HepG2 (cell line): ENCODE measurements around the gene ATL2. TPM values are rescaled to one million over a fixed set of nuclear protein-coding genes. Genes with fewer than 3 reads are reported as not detected.

ENCODE experiments used
- ATF7 ChIP-seq, 2 experiments: fragments of 450-650 bp in 1 of 2; sonication (generic) in 1 of 2; formaldehyde crosslinking in 1 of 2; IDR thresholded peaks; 2 replicates each; pipeline versions ENCODE4 v1.4.0 to v1.6.1; 2016 to 2020; ENCODE audit warnings: antibody characterized with exemption in 1 of 2, mild to moderate bottlenecking in 1 of 2, missing genetic modification reagents in 1 of 2
- CREB1 ChIP-seq, 2 experiments: fragments of 450-650 bp in 1 of 2; IDR thresholded peaks; 2 replicates each; pipeline ENCODE4 v1.6.1; 2016 to 2017; ENCODE audit warnings: control low read depth in 1 of 2, mild to moderate bottlenecking in 1 of 2, missing compliant biosample characterization in 1 of 2, missing genetic modification characterization in 1 of 2
- FOXP1 ChIP-seq, 2 experiments: fragments of 450-650 bp in 1 of 2; IDR thresholded peaks; 2 replicates each; pipeline ENCODE4 v1.6.1; 2017 to 2018; ENCODE audit warnings: antibody characterized with exemption in 1 of 2
- GATAD2A ChIP-seq: IDR thresholded peaks from 2 replicates; pipeline ENCODE4 v1.6.1; 2016
- HDAC6 ChIP-seq: fragments of 200-600 bp; sonication (generic); IDR thresholded peaks from 2 replicates; pipeline ENCODE4 v1.7.0; 2017; ENCODE audit warnings: mild to moderate bottlenecking, antibody characterized with exemption, low read length, low read depth
- HOXA3 ChIP-seq: sonication (generic); formaldehyde crosslinking; IDR thresholded peaks from 2 replicates; pipeline ENCODE4 v1.5.0; 2020; ENCODE audit warnings: missing genetic modification reagents
- MAFF ChIP-seq: IDR thresholded peaks from 2 replicates; pipeline ENCODE4 v1.6.1; 2011; ENCODE audit warnings: low read depth, low read length, improper control_type of control experiment
- MED13 ChIP-seq: sonication (generic); formaldehyde crosslinking; IDR thresholded peaks from 2 replicates; pipeline ENCODE4 v1.5.0; 2020; ENCODE audit warnings: missing genetic modification reagents
- MEIS2 ChIP-seq: sonication (generic); formaldehyde crosslinking; IDR thresholded peaks from 2 replicates; pipeline ENCODE4 v1.9.0; 2021; ENCODE audit warnings: mild to moderate bottlenecking, missing genetic modification reagents
- NR1H2 ChIP-seq: sonication (generic); formaldehyde crosslinking; IDR thresholded peaks from 2 replicates; pipeline ENCODE4 v1.8.1; 2022; ENCODE audit warnings: low read depth, missing genetic modification reagents, borderline replicate concordance
- NRL ChIP-seq: sonication (generic); formaldehyde crosslinking; IDR thresholded peaks from 2 replicates; pipeline ENCODE4 v1.5.0; 2020; ENCODE audit warnings: missing genetic modification reagents, mild to moderate bottlenecking, moderate library complexity, borderline replicate concordance
- SMAD3 ChIP-seq: sonication (generic); formaldehyde crosslinking; IDR thresholded peaks from 2 replicates; pipeline ENCODE4 v1.4.0; 2020; ENCODE audit warnings: missing genetic modification reagents
- YEATS4 ChIP-seq: sonication (generic); formaldehyde crosslinking; IDR thresholded peaks from 2 replicates; pipeline ENCODE4 v1.4.0; 2020; ENCODE audit warnings: missing genetic modification reagents, borderline replicate concordance
- ZSCAN12 ChIP-seq: sonication (generic); formaldehyde crosslinking; IDR thresholded peaks from 2 replicates; pipeline ENCODE4 v1.9.0; 2021; ENCODE audit warnings: mild to moderate bottlenecking, missing genetic modification reagents
- polyA plus RNA-seq, 8 experiments: library from polyadenylated mRNA; depleted of rRNA in 3 of 8; stranded (reverse) in 7 of 8; unstranded in 1 of 8; fragments of >200 nt; fragmentation: Illumina TruSeq in 4 of 8; extraction: Trizol in 4 of 8; gene quantifications; 2 replicates each; pipeline versions ENCODE4 v1.2.1 to v1.2.3, GENCODE V29; 2011 to 2016; ENCODE audit warnings: low read depth in 4 of 8, missing spikeins in 1 of 8, mixed read lengths in 1 of 8; ENCODE audit not compliant: insufficient read depth in 1 of 8
- total RNA-seq, 5 experiments: library from RNA; depleted of rRNA; stranded (reverse); fragments of >200 nt; fragmentation: Illumina TruSeq; extraction: Trizol; gene quantifications; 2 replicates each; pipeline ENCODE4 v1.2.3, GENCODE V29; 2016; ENCODE audit warnings: low read depth in 1 of 5
- TF ChIP-seq, protein P1 (sequence below): IDR thresholded peaks from 2 replicates; pipeline ENCODE4 v1.6.1; 2016; ENCODE audit warnings: missing compliant biosample characterization, missing genetic modification reagents, borderline replicate concordance
- TF ChIP-seq, protein P2 (sequence below): sonication (generic); formaldehyde crosslinking; IDR thresholded peaks from 2 replicates; pipeline ENCODE4 v1.4.0; 2020; ENCODE audit warnings: missing genetic modification reagents
- TF ChIP-seq, protein P3 (sequence below): sonication (generic); formaldehyde crosslinking; IDR thresholded peaks from 2 replicates; pipeline ENCODE4 v1.5.1; 2020; ENCODE audit warnings: mild to moderate bottlenecking, missing genetic modification reagents, borderline replicate concordance
- TF ChIP-seq, protein P4 (sequence below): sonication (generic); formaldehyde crosslinking; conservative IDR thresholded peaks from 2 replicates; pipeline ENCODE4 v1.8.0; 2022; ENCODE audit warnings: missing genetic modification reagents
- TF ChIP-seq, protein P5 (sequence below): sonication (generic); formaldehyde crosslinking; IDR thresholded peaks from 2 replicates; pipeline ENCODE4 v1.4.0; 2020; ENCODE audit warnings: missing genetic modification reagents

Gene ATL2
- total and polyA plus RNA-seq, 2 of the 13 experiments (the other 11 are each of a cell fraction or from before 2014, with no cell fraction given): 56.5 to 119 TPM

DNA sequence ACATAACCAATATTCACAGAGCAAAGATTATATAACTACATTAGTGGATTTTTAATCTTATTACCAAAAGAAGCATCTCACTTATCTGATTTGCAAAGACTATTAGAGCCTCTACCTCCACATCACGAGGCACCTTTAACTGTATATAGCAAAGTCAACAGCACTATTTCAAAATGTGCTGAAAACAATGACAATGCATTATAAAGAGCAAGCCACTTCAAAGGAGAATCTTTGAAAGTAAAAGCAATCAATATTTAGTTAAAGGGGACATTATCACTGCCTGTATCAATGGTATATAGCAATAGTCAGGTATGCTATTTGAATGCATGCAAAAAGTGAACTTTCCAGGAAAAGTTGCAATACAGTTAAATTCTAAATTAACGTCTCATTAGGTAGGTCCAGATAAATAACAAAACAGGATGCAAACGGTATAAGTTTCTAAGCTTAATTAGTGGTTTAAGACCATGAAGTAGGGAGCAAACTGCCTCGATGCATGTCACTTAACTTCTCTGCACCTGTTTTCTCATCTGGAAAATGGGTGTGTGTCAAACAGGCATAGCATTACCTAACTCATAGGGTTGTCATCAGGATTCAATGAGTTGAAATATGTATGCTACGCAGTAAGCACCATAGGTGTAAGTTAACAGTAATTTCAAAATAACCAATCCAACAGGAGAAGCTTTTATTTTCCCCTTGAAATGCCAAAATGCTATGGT is 31.6 kb downstream of the ATL2 start (continued):
- TF ChIP-seq MED13 (CRISPR knock-in tag) (no peak), HOXA3 (CRISPR knock-in tag) (no peak), HDAC6 (no peak), FOXP1 (IDR thresholded peaks at IDR 0.05) (no peak), FOXP1 (CRISPR knock-in tag; IDR thresholded peaks at IDR 0.05) (peak; percentile 60; the same call in 1 of the 2 replicates), ZSCAN12 (no peak), YEATS4 (CRISPR knock-in tag) (no peak), NRL (CRISPR knock-in tag) (no peak), CREB1 (IDR thresholded peaks at IDR 0.05) (no peak), CREB1 (CRISPR knock-in tag; IDR thresholded peaks at IDR 0.05) (peak; percentile 51; the same call in 1 of the 2 replicates), SMAD3 (CRISPR knock-in tag) (no peak), GATAD2A (CRISPR knock-in tag) (0 out of 2 replicates have a peak, but pooled peaks have one; percentile 52), MEIS2 (CRISPR knock-in tag) (no peak), MAFF (peak; percentile 34; the same call in 1 of the 2 replicates), NR1H2 (CRISPR knock-in tag) (no peak), ATF7 (IDR thresholded peaks at IDR 0.05) (no peak), ATF7 (CRISPR knock-in tag; IDR thresholded peaks at IDR 0.05) (no peak)
- TF ChIP-seq, protein P1, sequence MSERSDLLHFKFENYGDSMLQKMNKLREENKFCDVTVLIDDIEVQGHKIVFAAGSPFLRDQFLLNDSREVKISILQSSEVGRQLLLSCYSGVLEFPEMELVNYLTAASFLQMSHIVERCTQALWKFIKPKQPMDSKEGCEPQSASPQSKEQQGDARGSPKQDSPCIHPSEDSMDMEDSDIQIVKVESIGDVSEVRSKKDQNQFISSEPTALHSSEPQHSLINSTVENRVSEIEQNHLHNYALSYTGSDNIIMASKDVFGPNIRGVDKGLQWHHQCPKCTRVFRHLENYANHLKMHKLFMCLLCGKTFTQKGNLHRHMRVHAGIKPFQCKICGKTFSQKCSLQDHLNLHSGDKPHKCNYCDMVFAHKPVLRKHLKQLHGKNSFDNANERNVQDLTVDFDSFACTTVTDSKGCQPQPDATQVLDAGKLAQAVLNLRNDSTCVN (CRISPR knock-in tag): no peak
- TF ChIP-seq, protein P2, sequence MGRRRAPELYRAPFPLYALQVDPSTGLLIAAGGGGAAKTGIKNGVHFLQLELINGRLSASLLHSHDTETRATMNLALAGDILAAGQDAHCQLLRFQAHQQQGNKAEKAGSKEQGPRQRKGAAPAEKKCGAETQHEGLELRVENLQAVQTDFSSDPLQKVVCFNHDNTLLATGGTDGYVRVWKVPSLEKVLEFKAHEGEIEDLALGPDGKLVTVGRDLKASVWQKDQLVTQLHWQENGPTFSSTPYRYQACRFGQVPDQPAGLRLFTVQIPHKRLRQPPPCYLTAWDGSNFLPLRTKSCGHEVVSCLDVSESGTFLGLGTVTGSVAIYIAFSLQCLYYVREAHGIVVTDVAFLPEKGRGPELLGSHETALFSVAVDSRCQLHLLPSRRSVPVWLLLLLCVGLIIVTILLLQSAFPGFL (CRISPR knock-in tag): no peak
- TF ChIP-seq, protein P3, sequence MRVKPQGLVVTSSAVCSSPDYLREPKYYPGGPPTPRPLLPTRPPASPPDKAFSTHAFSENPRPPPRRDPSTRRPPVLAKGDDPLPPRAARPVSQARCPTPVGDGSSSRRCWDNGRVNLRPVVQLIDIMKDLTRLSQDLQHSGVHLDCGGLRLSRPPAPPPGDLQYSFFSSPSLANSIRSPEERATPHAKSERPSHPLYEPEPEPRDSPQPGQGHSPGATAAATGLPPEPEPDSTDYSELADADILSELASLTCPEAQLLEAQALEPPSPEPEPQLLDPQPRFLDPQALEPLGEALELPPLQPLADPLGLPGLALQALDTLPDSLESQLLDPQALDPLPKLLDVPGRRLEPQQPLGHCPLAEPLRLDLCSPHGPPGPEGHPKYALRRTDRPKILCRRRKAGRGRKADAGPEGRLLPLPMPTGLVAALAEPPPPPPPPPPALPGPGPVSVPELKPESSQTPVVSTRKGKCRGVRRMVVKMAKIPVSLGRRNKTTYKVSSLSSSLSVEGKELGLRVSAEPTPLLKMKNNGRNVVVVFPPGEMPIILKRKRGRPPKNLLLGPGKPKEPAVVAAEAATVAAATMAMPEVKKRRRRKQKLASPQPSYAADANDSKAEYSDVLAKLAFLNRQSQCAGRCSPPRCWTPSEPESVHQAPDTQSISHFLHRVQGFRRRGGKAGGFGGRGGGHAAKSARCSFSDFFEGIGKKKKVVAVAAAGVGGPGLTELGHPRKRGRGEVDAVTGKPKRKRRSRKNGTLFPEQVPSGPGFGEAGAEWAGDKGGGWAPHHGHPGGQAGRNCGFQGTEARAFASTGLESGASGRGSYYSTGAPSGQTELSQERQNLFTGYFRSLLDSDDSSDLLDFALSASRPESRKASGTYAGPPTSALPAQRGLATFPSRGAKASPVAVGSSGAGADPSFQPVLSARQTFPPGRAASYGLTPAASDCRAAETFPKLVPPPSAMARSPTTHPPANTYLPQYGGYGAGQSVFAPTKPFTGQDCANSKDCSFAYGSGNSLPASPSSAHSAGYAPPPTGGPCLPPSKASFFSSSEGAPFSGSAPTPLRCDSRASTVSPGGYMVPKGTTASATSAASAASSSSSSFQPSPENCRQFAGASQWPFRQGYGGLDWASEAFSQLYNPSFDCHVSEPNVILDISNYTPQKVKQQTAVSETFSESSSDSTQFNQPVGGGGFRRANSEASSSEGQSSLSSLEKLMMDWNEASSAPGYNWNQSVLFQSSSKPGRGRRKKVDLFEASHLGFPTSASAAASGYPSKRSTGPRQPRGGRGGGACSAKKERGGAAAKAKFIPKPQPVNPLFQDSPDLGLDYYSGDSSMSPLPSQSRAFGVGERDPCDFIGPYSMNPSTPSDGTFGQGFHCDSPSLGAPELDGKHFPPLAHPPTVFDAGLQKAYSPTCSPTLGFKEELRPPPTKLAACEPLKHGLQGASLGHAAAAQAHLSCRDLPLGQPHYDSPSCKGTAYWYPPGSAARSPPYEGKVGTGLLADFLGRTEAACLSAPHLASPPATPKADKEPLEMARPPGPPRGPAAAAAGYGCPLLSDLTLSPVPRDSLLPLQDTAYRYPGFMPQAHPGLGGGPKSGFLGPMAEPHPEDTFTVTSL (CRISPR knock-in tag): no peak
- TF ChIP-seq, protein P4, sequence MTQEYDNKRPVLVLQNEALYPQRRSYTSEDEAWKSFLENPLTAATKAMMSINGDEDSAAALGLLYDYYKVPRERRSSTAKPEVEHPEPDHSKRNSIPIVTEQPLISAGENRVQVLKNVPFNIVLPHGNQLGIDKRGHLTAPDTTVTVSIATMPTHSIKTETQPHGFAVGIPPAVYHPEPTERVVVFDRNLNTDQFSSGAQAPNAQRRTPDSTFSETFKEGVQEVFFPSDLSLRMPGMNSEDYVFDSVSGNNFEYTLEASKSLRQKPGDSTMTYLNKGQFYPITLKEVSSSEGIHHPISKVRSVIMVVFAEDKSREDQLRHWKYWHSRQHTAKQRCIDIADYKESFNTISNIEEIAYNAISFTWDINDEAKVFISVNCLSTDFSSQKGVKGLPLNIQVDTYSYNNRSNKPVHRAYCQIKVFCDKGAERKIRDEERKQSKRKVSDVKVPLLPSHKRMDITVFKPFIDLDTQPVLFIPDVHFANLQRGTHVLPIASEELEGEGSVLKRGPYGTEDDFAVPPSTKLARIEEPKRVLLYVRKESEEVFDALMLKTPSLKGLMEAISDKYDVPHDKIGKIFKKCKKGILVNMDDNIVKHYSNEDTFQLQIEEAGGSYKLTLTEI (CRISPR knock-in tag): no peak
- TF ChIP-seq, protein P5, sequence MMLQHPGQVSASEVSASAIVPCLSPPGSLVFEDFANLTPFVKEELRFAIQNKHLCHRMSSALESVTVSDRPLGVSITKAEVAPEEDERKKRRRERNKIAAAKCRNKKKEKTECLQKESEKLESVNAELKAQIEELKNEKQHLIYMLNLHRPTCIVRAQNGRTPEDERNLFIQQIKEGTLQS: no peak
